ENCODE data around the gene PDIA5.

DNA sequence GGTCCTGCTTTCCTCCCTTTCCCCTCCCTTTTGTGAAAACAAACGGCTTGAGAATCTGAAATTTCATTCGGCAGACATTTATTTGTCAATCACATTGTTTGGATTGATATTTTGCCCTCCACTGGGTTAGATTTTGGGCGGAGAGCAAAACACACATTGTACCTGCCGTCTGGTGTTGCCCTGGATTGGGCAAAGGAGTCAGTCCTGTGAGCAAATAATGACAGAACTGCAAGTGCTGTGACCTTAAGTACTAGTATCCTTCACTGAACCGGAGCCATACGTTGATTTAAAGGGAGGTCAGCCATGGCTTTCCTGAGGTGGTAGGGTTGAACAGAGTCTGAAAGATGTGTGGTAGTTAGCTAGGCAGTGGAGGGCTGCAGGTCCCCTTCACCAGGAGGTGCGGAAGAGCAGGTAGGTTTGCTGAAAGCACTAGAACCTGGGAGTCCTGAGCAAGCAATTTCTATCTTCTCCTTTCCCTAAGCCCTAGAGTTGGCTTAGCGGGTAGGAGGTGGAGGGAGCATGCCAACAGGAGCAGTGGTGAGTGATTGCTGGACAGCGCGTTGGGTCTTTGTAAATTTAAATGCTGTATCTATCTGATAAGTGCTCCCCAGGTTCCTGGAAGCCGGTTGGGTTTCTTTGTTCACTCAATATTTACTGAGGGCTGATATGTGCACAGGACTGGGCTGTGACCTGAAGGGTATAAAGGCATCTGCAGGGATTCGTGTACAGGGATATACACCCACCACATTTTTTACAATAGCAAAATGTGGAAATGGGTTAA is 2.0 kb downstream of the PDIA5 start:
- TF ChIP-seq POLR2AphosphoS5 (IDR thresholded peaks at IDR 0.05; ENCODE audit: borderline replicate concordance, low read depth, low read length) (no peak; the same call in 1 of the 2 replicates), FOXP2 (optimal IDR thresholded peaks at IDR 0.05; ENCODE audit: control extremely low read depth, extremely low read length, insufficient read depth) (no peak), EZH2 (IDR thresholded peaks at IDR 0.05) (no peak)

All from SK-N-MC (cell line).